ENCODE results near the gene PIK3R5. TPM values are rescaled to one million over a fixed set of nuclear protein-coding genes. Genes with fewer than 3 reads are reported as not detected.
A peak's percentile ranks its signal among the peaks of the same experiment; 100 is the strongest.

PIK3R5 gene
- total and polyA plus RNA-seq, 8 donors = 0.90 to 29.8 (median 5.1) TPM; not detected in 1

DNA sequence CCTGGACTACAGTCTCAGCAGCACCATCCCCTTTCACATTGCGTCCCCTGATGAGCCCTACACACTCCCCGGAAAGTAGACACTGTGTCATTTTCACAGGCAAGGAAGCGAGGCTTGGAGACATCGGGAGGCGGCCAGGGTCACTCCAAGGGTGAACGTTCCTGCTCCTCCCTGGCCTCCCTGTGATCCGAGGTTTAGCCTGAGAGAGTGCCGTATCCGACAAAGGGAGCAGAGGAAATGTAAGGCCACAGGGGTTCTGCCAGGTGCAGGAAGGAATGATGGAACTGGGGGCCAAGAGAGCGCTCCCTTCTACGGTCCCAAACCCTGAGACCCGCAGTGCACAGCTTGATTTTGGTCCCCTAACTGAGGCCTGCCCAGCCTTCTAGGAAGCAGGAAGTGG, 90.1 kb downstream of the PIK3R5 start:
- intact Hi-C loops (cut with DNase I; ENCODE audit: low total_unique reads) = no loop called here

DNA sequence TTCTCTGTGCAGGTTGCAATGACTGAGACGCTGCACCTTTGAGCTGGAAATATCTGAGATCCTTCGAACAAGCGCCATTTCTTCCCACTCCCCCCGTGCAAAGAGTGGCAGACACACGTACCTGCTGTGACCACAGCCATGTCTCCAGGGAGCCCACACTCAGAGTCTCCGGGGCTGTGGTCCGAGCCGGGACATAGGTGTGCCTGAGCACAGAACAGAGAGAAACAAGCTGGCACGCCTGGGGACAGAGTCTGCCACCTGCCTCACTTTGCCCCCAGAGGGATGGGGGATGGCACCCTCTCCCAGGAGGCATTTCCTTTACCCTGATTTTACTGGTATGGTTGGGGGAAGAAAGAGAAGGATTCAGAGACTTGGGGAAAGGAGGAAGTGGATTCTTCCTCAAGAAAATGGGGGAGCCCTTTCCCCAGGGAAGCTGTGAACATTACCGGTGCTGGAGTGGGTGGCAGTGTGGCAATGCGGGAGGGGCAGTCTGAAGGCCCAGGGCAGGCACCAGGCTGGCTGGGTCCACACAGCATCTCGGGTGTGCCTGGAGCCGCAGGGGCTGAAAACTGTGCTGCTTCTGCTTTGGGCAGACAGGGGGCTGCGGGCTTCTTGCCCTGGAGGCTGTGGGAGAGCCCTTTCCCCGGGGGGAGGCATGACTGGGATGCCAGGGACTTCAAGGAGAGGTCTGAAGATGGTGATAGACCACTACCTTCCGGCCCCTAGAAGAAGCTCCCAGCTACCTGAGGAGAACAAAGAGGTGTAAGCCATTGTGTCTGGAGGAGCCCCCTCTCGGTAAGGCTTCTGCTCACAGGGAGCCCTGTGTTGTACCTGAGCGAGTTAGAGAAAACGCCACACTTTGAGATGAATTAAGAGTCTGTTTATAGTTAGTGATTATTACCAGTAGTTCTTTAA, 91.4 kb downstream of the PIK3R5 start:
- TF ChIP-seq, protein P1, sequence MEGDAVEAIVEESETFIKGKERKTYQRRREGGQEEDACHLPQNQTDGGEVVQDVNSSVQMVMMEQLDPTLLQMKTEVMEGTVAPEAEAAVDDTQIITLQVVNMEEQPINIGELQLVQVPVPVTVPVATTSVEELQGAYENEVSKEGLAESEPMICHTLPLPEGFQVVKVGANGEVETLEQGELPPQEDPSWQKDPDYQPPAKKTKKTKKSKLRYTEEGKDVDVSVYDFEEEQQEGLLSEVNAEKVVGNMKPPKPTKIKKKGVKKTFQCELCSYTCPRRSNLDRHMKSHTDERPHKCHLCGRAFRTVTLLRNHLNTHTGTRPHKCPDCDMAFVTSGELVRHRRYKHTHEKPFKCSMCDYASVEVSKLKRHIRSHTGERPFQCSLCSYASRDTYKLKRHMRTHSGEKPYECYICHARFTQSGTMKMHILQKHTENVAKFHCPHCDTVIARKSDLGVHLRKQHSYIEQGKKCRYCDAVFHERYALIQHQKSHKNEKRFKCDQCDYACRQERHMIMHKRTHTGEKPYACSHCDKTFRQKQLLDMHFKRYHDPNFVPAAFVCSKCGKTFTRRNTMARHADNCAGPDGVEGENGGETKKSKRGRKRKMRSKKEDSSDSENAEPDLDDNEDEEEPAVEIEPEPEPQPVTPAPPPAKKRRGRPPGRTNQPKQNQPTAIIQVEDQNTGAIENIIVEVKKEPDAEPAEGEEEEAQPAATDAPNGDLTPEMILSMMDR (IDR thresholded peaks at IDR 0.05) = no peak
- TF ChIP-seq POLR2A (IDR thresholded peaks at IDR 0.05) (no peak), EP300 (IDR thresholded peaks at IDR 0.05) (no peak), POLR2AphosphoS5 (IDR thresholded peaks at IDR 0.05) (no peak)

More for the DNA sequence above, 90.1 kb downstream of the PIK3R5 start:
- 66 to 79% (median 75%) methylated on average over 12 of the region's 12 CpGs for WGBS, 5 donors
- TF ChIP-seq POLR2A (IDR thresholded peaks at IDR 0.05) (no peak), EP300 (IDR thresholded peaks at IDR 0.05) (no peak), POLR2AphosphoS5 (IDR thresholded peaks at IDR 0.05) (no peak)
- TF ChIP-seq, protein P1 (IDR thresholded peaks at IDR 0.05) = no peak
- DNase-seq = no peak
- Histone ChIP-seq H3K4me3 (no peak overlapping the region), H3K27me3 (peaks cover 0 to 60% (median 15%) of the 10 kb centered on the region in 3 donors), H3K27ac (no peak overlapping the region), H3K36me3 (peaks cover 0 to 17% (median 0%) of the 10 kb centered on the region in 4 donors), H3K4me1 (peaks cover 0 to 15% (median 9%) of the 10 kb centered on the region in 4 donors), H3K9me3 (no peaks in the 10 kb centered on the region)

GRCh38 chr17:8872705-8873435, 92.6 kb downstream of the PIK3R5 start:
- DNase-seq = peak in 1 of 2 donors; percentile 58
- Histone ChIP-seq H3K9me3 (no peaks in the 10 kb centered on the region), H3K27me3 (peaks cover 0 to 53% (median 15%) of the 10 kb centered on the region in 3 donors), H3K27ac (peak overlapping the region in 1 of 5 donors; percentile 2), H3K4me3 (no peak overlapping the region), H3K36me3 (no peaks in the 10 kb centered on the region), H3K4me1 (peaks cover 0 to 15% (median 11%) of the 10 kb centered on the region in 4 donors)
- 65 to 78% (median 73%) methylated on average over 17 of the region's 17 CpGs for WGBS, 5 donors
- intact Hi-C loops (cut with DNase I; ENCODE audit: low total_unique reads) = no loop called here
- TF ChIP-seq EP300 (IDR thresholded peaks at IDR 0.05) (no peak), POLR2A (IDR thresholded peaks at IDR 0.05) (no peak), POLR2AphosphoS5 (IDR thresholded peaks at IDR 0.05) (no peak)
- TF ChIP-seq, protein P1 (IDR thresholded peaks at IDR 0.05) = no peak

More for the DNA sequence above, 91.4 kb downstream of the PIK3R5 start:
- no peaks in the 10 kb centered on the region for H3K9me3 ChIP-seq
- peaks cover 0 to 55% (median 15%) of the 10 kb centered on the region in 3 donors for H3K27me3 ChIP-seq
- H3K36me3 ChIP-seq = peaks cover 0 to 5% (median 0%) of the 10 kb centered on the region in 4 donors
- 44 to 65% (median 48%) methylated on average over 10 to 19 of the region's 19 CpGs for WGBS, 5 donors
- H3K4me1 ChIP-seq = peaks cover 0 to 15% (median 11%) of the 10 kb centered on the region in 4 donors
- intact Hi-C loops (cut with DNase I; ENCODE audit: low total_unique reads) = no loop called here
- H3K4me3 ChIP-seq = no peak overlapping the region
- H3K27ac ChIP-seq = no peak overlapping the region
- no peak for DNase-seq

GRCh38 chr17:8872036-8872704, 93.3 kb downstream of the PIK3R5 start:
- no peaks in the 10 kb centered on the region for H3K36me3 ChIP-seq
- 51 to 68% (median 60%) methylated on average over 7 of the region's 7 CpGs for WGBS, 5 donors
- H3K4me1 ChIP-seq = peaks cover 0 to 15% (median 11%) of the 10 kb centered on the region in 4 donors
- DNase-seq = no peak
- no peaks in the 10 kb centered on the region for H3K9me3 ChIP-seq
- intact Hi-C loops (cut with DNase I; ENCODE audit: low total_unique reads) = no loop called here
- no peak overlapping the region for H3K4me3 ChIP-seq
- TF ChIP-seq POLR2AphosphoS5 (IDR thresholded peaks at IDR 0.05) (no peak), EP300 (IDR thresholded peaks at IDR 0.05) (no peak), POLR2A (IDR thresholded peaks at IDR 0.05) (no peak)
- TF ChIP-seq, protein P1 (IDR thresholded peaks at IDR 0.05) = no peak
- H3K27me3 ChIP-seq = peaks cover 0 to 58% (median 15%) of the 10 kb centered on the region in 3 donors
- peak overlapping the region in 1 of 5 donors; percentile 2 for H3K27ac ChIP-seq

Measured in stomach (tissue), 9 donors.